AG09309 (cell line): Measurements from ENCODE around the gene RSBN1L.

Experiments used
- DNase-seq: peaks from one replicate; pipeline ENCODE4 v3.0.0-alpha.2; 2010; ENCODE audit warnings: low read depth
- H3K4me3 ChIP-seq: 2 replicates; pipeline ENCODE4 v1.5.1; 2011; ENCODE audit warnings: mild to moderate bottlenecking, low read depth, low read length, moderate library complexity; ENCODE audit not compliant: control insufficient read depth
- CTCF ChIP-seq: IDR thresholded peaks from 2 replicates; pipeline ENCODE4 v1.5.1; 2011; ENCODE audit warnings: mild to moderate bottlenecking, low read depth, low read length, inconsistent platforms; ENCODE audit not compliant: insufficient read depth, control insufficient read depth; ENCODE audit errors: missing control alignments

Gene RSBN1L

GRCh38 chr7:77687100-77687746, 9.0 kb upstream of the RSBN1L start:
- H3K4me3 ChIP-seq: no peak overlapping the region
- TF ChIP-seq CTCF: no peak
- DNase-seq: no peak

- DNase-seq: no peak
Measured at GRCh38 chr7:77687747-77688144, 8.5 kb upstream of the RSBN1L start.

GRCh38 chr7:77690289-77690688, 6.0 kb upstream of the RSBN1L start:
- DNase-seq: no peak
- no peak overlapping the region for H3K4me3 ChIP-seq
- no peak for TF ChIP-seq CTCF

More at GRCh38 chr7:77687747-77688144, 8.5 kb upstream of the RSBN1L start:
- no peak overlapping the region for H3K4me3 ChIP-seq
- no peak for TF ChIP-seq CTCF

GRCh38 chr7:77691892-77692491, 4.3 kb upstream of the RSBN1L start:
- TF ChIP-seq CTCF: no peak
- DNase-seq: no peak
- H3K4me3 ChIP-seq: no peak overlapping the region

GRCh38 chr7:77693830-77694583, 2.3 kb upstream of the RSBN1L start:
- DNase-seq: no peak
- TF ChIP-seq CTCF: no peak
- H3K4me3 ChIP-seq: no peak overlapping the region

GRCh38 chr7:77696643-77697534, 630 bp downstream of the RSBN1L start:
- no peak for DNase-seq
- TF ChIP-seq CTCF: no peak
- H3K4me3 ChIP-seq: peak overlapping the region; percentile 88
